K562 (cell line): Measurements from ENCODE around the gene KRT85. TPM values are rescaled to one million over a fixed set of nuclear protein-coding genes. Genes with fewer than 3 reads are reported as not detected.

ENCODE experiments used
- ATAC-seq: fragments of 200-7000 bp; cut with Tn5 transposase; 3 replicates; pipeline ENCODE4 v1.9.1; 2020; ENCODE audit warnings: moderate library complexity
- BruUV-seq: library from RNA; stranded (reverse); fragments of 400-500 nt; replicated peaks from 2 replicates; lab custom pipeline; 2021; lab: Mats Ljungman, UMichigan
- CTCF ChIA-PET: fragments of 300-600 bp; formaldehyde crosslinking; extraction: SDS; loops from one replicate; lab custom pipeline; 2021; ENCODE audit warnings: low intra/inter-chr PET ratio; lab: Yijun Ruan, JAX
- POLR2A ChIA-PET: fragments of 300-600, 350-650 bp; sonication (Branson Sonifier 250); formaldehyde crosslinking; extraction: SDS; loops from one replicate; lab custom pipeline; 2021; ENCODE audit warnings: antibody characterized with exemption, inconsistent platforms; lab: Yijun Ruan, JAX
- DNase-seq, 4 experiments: peaks; one replicate each; pipeline versions ENCODE4 v3.0.0 to v3.0.0-alpha.2; 2011 to 2018; ENCODE audit warnings: low spot score in 3 of 4, mixed read lengths in 3 of 4; ENCODE audit errors: extremely low read depth in 1 of 4
- FAIRE-seq: peaks from 2 replicates; lab custom pipeline; 2011; peaks lifted over from hg19 to GRCh38; lab: Jason Lieb, UNC
- H2AFZ ChIP-seq: 2 replicates; pipeline ENCODE4 v1.6.0; 2011; ENCODE audit warnings: low read depth, low read length, control low read depth, inconsistent platforms
- H3K27ac ChIP-seq: fragments of 200-600 bp; 3 replicates; pipeline ENCODE4 v1.8.0; 2011; ENCODE audit warnings: low read depth, mild to moderate bottlenecking, control low read depth, inconsistent platforms, low read length, moderate library complexity, mixed read lengths; ENCODE audit errors: extremely low read depth
- H3K27me3 ChIP-seq, 2 experiments: fragments of 300-600 bp in 1 of 2; 2 replicates in 1 of 2; 3 replicates in 1 of 2; pipeline versions ENCODE4 v1.6.0 to v1.8.0; 2011; ENCODE audit warnings: inconsistent platforms in 2 of 2, low read length in 2 of 2, mild to moderate bottlenecking in 1 of 2, mixed read lengths in 1 of 2, moderate library complexity in 1 of 2; ENCODE audit not compliant: control insufficient read depth in 2 of 2, insufficient read depth in 2 of 2
- H3K36me3 ChIP-seq: fragments of 300-600 bp; 3 replicates; pipeline ENCODE4 v1.8.0; 2011; ENCODE audit warnings: mild to moderate bottlenecking, low read length, inconsistent platforms; ENCODE audit not compliant: control insufficient read depth, insufficient read depth
- H3K4me1 ChIP-seq, 2 experiments: fragments of 200-600 bp in 1 of 2; replicated peaks in 1 of 2; 2 replicates in 1 of 2; 3 replicates in 1 of 2; pipeline versions ENCODE4 v1.5.1 to v1.8.0; 2011; ENCODE audit warnings: inconsistent platforms in 2 of 2, low read length in 2 of 2, mild to moderate bottlenecking in 1 of 2, mixed read lengths in 1 of 2, moderate library complexity in 1 of 2; ENCODE audit not compliant: control insufficient read depth in 2 of 2, insufficient read depth in 2 of 2
- H3K4me2 ChIP-seq: 2 replicates; pipeline ENCODE4 v1.6.1; 2011; ENCODE audit warnings: low read length, control low read depth, inconsistent platforms, mixed read lengths; ENCODE audit not compliant: insufficient read depth
- H3K4me3 ChIP-seq: fragments of 200-600 bp; sonication (generic), shearing (Covaris generic); 2 replicates; pipeline ENCODE4 v1.5.1; 2016; ENCODE audit warnings: control low read depth, inconsistent platforms
- H3K79me2 ChIP-seq: fragments of 200-600 bp; 3 replicates; pipeline ENCODE4 v1.8.0; 2011; ENCODE audit warnings: low read length, inconsistent platforms; ENCODE audit not compliant: control insufficient read depth, insufficient read depth
- H3K9ac ChIP-seq, 2 experiments: 2 replicates each; pipeline versions ENCODE4 v1.6.0 to v1.6.1; 2011; ENCODE audit warnings: low read depth in 2 of 2, low read length in 2 of 2, control low read depth in 1 of 2, inconsistent platforms in 1 of 2, mild to moderate bottlenecking in 1 of 2, mixed read lengths in 1 of 2; ENCODE audit not compliant: insufficient read depth in 1 of 2
- H3K9me1 ChIP-seq: one replicate; pipeline ENCODE4 v1.6.0; 2011; ENCODE audit warnings: inconsistent platforms, mild to moderate bottlenecking, low read length, moderate library complexity; ENCODE audit not compliant: control insufficient read depth, insufficient read depth
- H3K9me3 ChIP-seq: replicated peaks from 2 replicates; pipeline ENCODE4 v1.5.1; 2011; ENCODE audit warnings: low read depth, low read length, inconsistent platforms; ENCODE audit not compliant: control insufficient read depth, insufficient read depth
- H4K20me1 ChIP-seq: replicated peaks from 2 replicates; pipeline ENCODE4 v1.6.1; 2011; ENCODE audit warnings: low read length, inconsistent platforms, mixed read lengths; ENCODE audit not compliant: control insufficient read depth, insufficient read depth
- C11orf30 ChIP-seq: fragments of 450-650 bp; IDR thresholded peaks from 2 replicates; pipeline ENCODE4 v1.6.1; 2016; ENCODE audit warnings: low read depth, mild to moderate bottlenecking
- MAFF ChIP-seq: IDR thresholded peaks from 2 replicates; pipeline ENCODE4 v1.6.1; 2012; ENCODE audit warnings: low read length, improper control_type of control experiment
- MAFG ChIP-seq: fragments of 450-650 bp; conservative IDR thresholded peaks from 2 replicates; pipeline ENCODE4 v1.6.1; 2016; ENCODE audit warnings: missing genetic modification characterization, missing compliant biosample characterization
- MAFK ChIP-seq: IDR thresholded peaks from 2 replicates; pipeline ENCODE4 v1.6.1; 2011; ENCODE audit warnings: low read length, improper control_type of control experiment
- NFE2 ChIP-seq: IDR thresholded peaks from 2 replicates; pipeline ENCODE4 v1.6.1; 2014; ENCODE audit warnings: antibody characterized with exemption, low read depth
- NR1H2 ChIP-seq: sonication (generic); formaldehyde crosslinking; IDR thresholded peaks from 2 replicates; pipeline ENCODE4 v1.4.0; 2020; ENCODE audit warnings: mild to moderate bottlenecking, missing genetic modification reagents
- RFX1 ChIP-seq: fragments of 450-650 bp; IDR thresholded peaks from 2 replicates; pipeline ENCODE4 v1.6.1; 2016; ENCODE audit warnings: mild to moderate bottlenecking, moderate library complexity
- ZNF316 ChIP-seq: fragments of 450-650 bp; IDR thresholded peaks from 2 replicates; pipeline ENCODE4 v1.6.1; 2016
- WGBS: fragments of 100-300 bp; shearing (Covaris generic); methylation state at CpG from one replicate; pipeline ENCODE4 v1.1.6; 2016; ENCODE audit warnings: low coverage, mixed read lengths; ENCODE audit not compliant: insufficient coverage; ENCODE audit errors: missing lambda C conversion rate; 5-methylcytosine and 5-hydroxymethylcytosine counted together
- in situ Hi-C: fragments of 300-500 bp; cut with MboI; formaldehyde crosslinking; loops from 4 replicates; pipeline ENCODE4 v1.15.0; 2018; ENCODE audit warnings: inconsistent platforms, mixed read lengths
- intact Hi-C: fragments of 100-400 bp; cut with micrococcal nuclease; formaldehyde crosslinking; loops from 2 replicates; pipeline ENCODE4 v1.14.2; 2022
- polyA plus RNA-seq, 8 experiments: library from polyadenylated mRNA; depleted of rRNA in 4 of 8; stranded (reverse) in 5 of 8; unstranded in 3 of 8; fragments of >200 nt; fragmentation: Nextera tagmentation in 2 of 8; fragmentation: Illumina TruSeq in 1 of 8; extraction: Ambion mirVana in 2 of 8; extraction: Trizol in 1 of 8; gene quantifications; 2 replicates each; pipeline versions ENCODE4 v1.2.1 to v1.2.3, GENCODE V29; 2011 to 2014; ENCODE audit warnings: inconsistent platforms in 1 of 8, missing spikeins in 1 of 8
- total RNA-seq, 7 experiments: library from RNA; depleted of rRNA in 6 of 7; stranded (reverse); fragments of >200 nt in 6 of 7; fragmentation: Illumina TruSeq in 2 of 7; extraction: Trizol in 2 of 7; gene quantifications; 2 replicates each; pipeline versions ENCODE4 v1.2.1 to v1.2.3, GENCODE V29; 2011 to 2021; ENCODE audit warnings: low replicate concordance in 1 of 7

KRT85 gene
- total and polyA plus RNA-seq, 9 of the 15 experiments (the other 6 are each of a cell fraction or from before 2014, with no cell fraction given), result not detected

DNA sequence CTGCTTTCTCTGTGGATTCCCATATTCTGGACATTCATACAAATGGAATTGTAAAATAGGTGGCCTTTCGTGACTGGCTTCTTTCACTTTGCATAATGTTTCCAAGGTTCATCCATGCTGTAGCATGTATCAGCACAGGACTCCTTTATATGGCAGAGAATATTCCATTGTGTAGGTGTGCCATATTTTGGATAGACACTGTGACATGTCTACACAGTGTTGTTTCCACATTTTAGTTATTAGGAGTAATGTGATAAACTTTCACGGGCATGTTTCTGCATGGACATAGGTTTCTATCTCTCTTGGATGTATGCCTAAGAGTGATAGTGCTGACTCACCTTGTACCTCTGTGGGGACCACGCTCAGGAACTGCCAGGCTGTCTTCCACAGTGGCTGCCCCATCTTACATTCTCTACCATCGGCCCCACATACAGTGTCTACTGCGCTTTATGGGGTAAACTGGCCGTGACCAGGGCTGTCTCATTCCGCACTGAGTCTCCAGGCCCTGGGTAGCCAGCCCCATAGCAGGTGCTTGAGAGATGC, 25.3 kb upstream of the KRT85 start:
- Histone ChIP-seq H3K27ac (no peak overlapping the region), H3K9me3 (no peaks in the 10 kb centered on the region), H3K79me2 (no peaks in the 10 kb centered on the region), H4K20me1 (0 out of 2 replicates have a peak, but pooled peaks cover 4% of the 10 kb centered on the region), H3K9me1 (no peaks in the 10 kb centered on the region), H3K4me3 (no peak overlapping the region), H3K4me2 (no peak overlapping the region), H2AFZ (no peak overlapping the region), H3K27me3 (peaks cover 0 to 39% of the 10 kb centered on the region in 2 experiments; a peak in 2 of 5 replicates), H3K36me3 (no peaks in the 10 kb centered on the region), H3K9ac (no peak overlapping the region), H3K4me1 (no peaks in the 10 kb centered on the region)
- BruUV-seq, result no TSS peak
- DNase-seq, result no peak
- ChIA-PET POLR2A (no interaction called here), CTCF (interaction anchor here (0.6 kb wide), 1 partner anchor 236 kb away, joined by 4 read pairs; no protein-coding TSS in a partner anchor)
- in situ Hi-C loops, result no loop called here
- TF ChIP-seq MAFF (0 out of 2 replicates have a peak, but pooled peaks have one; percentile 10), NR1H2 (CRISPR knock-in tag) (no peak), ZNF316 (peak; percentile 58; the same call in 1 of the 2 replicates), MAFG (peak; percentile 50), MAFK (peak; percentile 16; the same call in 1 of the 2 replicates), NFE2 (peak; percentile 52), C11orf30 (peak; percentile 56; the same call in 1 of the 2 replicates), RFX1 (no peak)
- no peak for ATAC-seq
- WGBS, result 2% methylated on average over 7 of the region's 7 CpGs
- FAIRE-seq, result no peak
- intact Hi-C loops, result no loop called here
